ENCODE results near the gene PGAP6.
"Not testable (repeated sequence)": the region's sequence is repeated elsewhere in the genome, so short reads cannot be mapped to it uniquely, and the experiment has no call there.

PGAP6 gene

GRCh38 chr16:364595-365491, 16.9 kb downstream of the PGAP6 start:
- DNase-seq: no peak

- DNase-seq: no peak
Observed at GRCh38 chr16:363766-364490, 17.9 kb downstream of the PGAP6 start.

GRCh38 chr16:363110-363765, 18.5 kb downstream of the PGAP6 start:
- no peak for DNase-seq

- not testable (repeated sequence) for DNase-seq
Observed at GRCh38 chr16:362702-362999, 19.1 kb downstream of the PGAP6 start.

GRCh38 chr16:361872-362701, 19.7 kb downstream of the PGAP6 start:
- peak; percentile 78 for DNase-seq

GRCh38 chr16:361341-361871, 20.4 kb downstream of the PGAP6 start:
- no peak for DNase-seq

- no peak for DNase-seq
Observed at GRCh38 chr16:360698-361336, 21.0 kb downstream of the PGAP6 start.

GRCh38 chr16:359871-360697, 21.7 kb downstream of the PGAP6 start:
- DNase-seq: no peak

- no peak for DNase-seq
Observed at GRCh38 chr16:359067-359763, 22.6 kb downstream of the PGAP6 start.

GRCh38 chr16:356741-357140, 25.0 kb downstream of the PGAP6 start:
- DNase-seq: no peak

GRCh38 chr16:354971-355461, 26.8 kb downstream of the PGAP6 start:
- DNase-seq: no peak

- no peak for DNase-seq
Observed at GRCh38 chr16:354291-354881, 27.4 kb downstream of the PGAP6 start.

- DNase-seq: peak; percentile 34
Observed at GRCh38 chr16:353404-354290, 28.1 kb downstream of the PGAP6 start.

- peak; percentile 100 for DNase-seq
Observed at GRCh38 chr16:352547-353403, 29.0 kb downstream of the PGAP6 start, which contains the start of gene AXIN1. TSS of gene AXIN1 (minus strand) at chr16:352723. CDS start at chr16:347025, 5,698 bp downstream.

- DNase-seq: no peak
Observed at GRCh38 chr16:351804-352520, 29.8 kb downstream of the PGAP6 start.

GRCh38 chr16:350203-350602, 31.6 kb downstream of the PGAP6 start:
- no peak for DNase-seq

- DNase-seq: no peak
Observed at GRCh38 chr16:349211-349610, 32.6 kb downstream of the PGAP6 start.

All from activated T-cell treated with anti-CD3 and anti-CD28 coated beads, Interleukin-2, amount 50 U/mL, for 1 hour (primary cell).